CD4-positive, alpha-beta T cell treated with Interleukin-12 subunit alpha and Interleukin-12 subunit beta, for 1 hour (primary cell): Measurements from ENCODE around the gene ARHGEF4.
A peak's percentile ranks its signal among the peaks of the same experiment; 100 is the strongest.

Source experiments
- DNase-seq: peaks from one replicate; pipeline ENCODE4 v3.0.0-alpha.2; 2020

Gene ARHGEF4

GRCh38 chr2:130836501-130837174 is at the start of gene ARHGEF4:
Gene ARHGEF4 (plus strand): TSS chr2:130836914. CDS start chr2:130836954, 40 bp downstream.
- DNase-seq: peak; percentile 10

DNA sequence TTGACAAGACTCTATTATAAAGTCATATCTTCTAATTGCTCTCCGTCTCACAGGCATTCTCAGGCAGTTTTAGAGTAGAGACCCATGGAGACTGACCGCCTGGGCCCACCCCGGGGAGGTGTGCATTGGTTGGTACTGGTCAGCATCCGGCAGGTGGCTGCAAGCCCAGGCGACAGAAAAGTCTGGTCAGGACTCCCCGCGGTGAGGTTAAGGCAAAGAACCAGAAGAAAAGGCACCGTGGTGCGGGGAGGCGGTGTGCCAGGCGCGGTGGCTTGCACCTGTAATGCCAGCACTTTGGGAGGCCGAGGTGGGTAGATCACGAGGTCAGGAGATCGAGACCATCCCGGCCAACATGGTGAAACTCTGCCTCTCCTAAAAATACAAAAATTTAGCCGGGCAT is 48.9 kb upstream of the ARHGEF4 start:
- no peak for DNase-seq

DNA sequence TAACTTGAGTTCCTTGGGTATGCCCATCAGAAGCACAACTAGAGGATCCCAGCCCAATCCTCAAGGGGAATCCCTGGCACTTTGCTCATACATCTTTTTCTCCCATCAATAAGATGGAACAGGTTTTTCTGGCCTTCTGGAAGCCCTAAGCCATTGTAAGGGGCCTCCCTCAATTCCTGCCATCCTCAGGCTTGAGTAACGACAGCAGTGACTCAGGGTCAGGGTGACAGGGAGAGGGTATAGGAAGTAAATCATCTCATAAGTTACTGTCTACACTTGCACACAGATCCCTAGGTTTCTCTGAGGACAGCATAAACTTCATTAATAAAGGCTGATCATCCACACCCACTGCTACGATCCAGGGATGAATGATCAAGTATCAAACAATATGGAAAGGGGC is 46.4 kb upstream of the ARHGEF4 start:
- no peak for DNase-seq

DNA sequence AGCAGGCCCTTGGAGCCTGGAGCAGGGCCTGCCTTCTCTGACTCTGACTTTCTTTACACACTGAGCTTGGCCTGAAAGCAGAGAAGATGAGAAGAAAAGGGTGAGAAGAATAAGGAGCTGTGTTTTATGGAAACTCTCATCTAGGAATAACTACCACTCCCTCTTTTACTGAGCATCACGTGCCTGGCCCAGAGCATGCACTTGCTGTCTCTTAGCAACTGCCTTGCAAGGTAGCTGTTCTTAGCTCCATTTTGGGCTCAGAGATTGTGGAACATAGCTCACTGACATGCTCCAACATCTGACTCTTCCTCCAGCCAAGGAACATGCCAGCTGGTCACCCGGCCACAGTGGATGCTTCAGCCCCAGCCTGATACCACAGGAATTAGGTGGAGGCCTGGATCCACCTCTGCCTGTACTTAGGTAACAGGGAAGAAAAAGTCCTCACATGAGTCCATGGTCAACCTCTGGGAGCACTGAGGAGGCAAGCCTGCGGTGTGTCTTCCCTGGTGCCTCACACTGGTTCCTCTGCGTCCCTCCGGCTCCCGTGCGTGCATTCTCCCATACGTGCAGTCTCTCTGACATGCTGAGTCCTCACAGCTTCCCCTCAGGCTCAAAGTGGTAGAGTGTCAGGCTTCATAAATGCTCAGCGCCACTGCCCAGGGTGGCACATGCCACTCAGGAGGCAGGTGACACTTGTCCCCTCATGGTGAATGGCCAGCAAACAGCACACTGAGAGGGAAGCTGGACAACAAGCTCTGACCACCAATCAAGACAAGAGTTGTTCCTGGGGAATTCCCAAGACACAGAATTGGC is 45.7 kb upstream of the ARHGEF4 start:
- no peak for DNase-seq

- no peak for DNase-seq
Observed at GRCh38 chr2:130791617-130791939, 45.1 kb upstream of the ARHGEF4 start.

DNA sequence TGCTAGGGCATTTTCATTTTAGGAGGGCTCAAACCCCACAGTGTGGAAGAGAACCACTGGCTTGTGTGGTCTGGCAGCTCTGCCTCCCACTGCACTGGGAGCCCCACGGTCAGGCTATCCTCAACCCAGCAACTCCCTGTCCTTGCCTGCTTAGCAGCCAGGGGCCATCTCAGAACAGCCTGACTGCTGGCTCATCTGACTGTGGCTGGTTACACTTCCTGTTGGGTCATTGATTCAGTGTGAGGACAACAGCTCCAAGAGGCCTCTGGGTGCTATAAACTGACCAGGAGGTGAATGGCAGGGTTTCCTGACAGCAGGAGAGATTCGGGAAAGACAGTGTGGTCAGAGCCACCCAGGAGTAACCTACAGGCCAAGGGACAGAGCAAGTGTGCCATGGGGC is 41.3 kb upstream of the ARHGEF4 start:
- no peak for DNase-seq

DNA sequence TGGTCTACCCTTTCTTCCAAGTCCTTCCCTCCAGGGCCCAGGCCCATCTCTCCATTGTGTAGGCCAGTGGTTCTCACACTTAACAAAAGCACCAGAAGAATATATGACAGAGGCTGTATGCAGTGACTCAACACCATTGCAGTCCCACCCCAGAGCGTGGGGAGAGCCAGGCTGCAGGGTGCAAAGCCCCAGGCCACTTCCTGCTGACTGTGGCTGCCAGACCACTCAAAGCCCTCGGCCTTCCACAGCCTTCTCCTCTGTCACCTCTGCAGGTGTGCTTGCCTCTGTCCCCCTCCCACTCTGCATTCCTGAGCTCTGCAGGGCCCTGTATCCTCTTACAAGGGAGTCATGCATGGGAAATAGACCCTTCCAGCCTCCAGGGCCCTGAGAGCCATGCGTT is 40.4 kb upstream of the ARHGEF4 start:
- DNase-seq: no peak

- DNase-seq: peak; percentile 92
Observed at GRCh38 chr2:130797493-130798435, 39.0 kb upstream of the ARHGEF4 start.

- DNase-seq: no peak
Observed at GRCh38 chr2:130798472-130799218, 38.1 kb upstream of the ARHGEF4 start.

- no peak for DNase-seq
Observed at GRCh38 chr2:130799295-130799694, 37.4 kb upstream of the ARHGEF4 start.

- no peak for DNase-seq
Observed at GRCh38 chr2:130805613-130806012, 31.1 kb upstream of the ARHGEF4 start.

GRCh38 chr2:130806370-130806769 is 30.3 kb upstream of the ARHGEF4 start:
- DNase-seq: no peak

DNA sequence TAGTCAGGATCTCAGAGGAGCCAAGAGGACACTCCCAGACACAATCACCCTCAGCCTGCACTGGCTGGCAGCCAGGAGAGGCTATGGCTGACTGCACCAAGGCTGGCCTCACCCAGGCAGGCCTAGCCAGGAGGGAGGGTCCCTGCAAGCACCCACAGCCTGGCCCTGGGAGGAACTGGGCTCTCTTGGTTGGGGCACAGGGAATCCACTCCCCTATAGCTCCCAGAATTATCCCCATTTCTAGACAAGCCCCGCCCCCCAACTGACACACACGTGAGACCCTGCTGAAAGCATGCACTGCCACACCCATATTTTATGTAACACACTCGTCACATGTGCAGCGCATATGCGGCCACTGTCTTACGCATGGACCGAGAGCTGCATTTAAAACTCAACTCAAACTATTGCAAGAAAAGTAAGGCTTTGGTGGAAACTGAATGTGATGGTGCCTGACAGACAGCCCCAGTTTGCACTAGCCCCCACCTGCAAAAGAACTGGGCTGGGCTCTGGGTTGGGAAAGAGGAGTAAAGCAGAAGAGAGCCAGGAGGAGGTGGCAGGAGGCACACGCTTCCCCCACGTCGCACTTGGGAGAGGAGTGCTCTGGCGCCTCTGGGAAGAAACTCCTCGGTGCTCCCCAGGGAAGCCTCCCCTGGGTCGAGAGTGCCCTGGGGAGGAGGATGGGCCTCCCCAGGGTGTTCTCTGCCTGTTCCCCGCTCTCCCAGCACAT is 28.9 kb upstream of the ARHGEF4 start:
- DNase-seq: no peak

- no peak for DNase-seq
Observed at GRCh38 chr2:130808482-130809268, 28.0 kb upstream of the ARHGEF4 start.

- no peak for DNase-seq
Observed at GRCh38 chr2:130810490-130810889, 26.2 kb upstream of the ARHGEF4 start.

GRCh38 chr2:130813722-130814121 is 23.0 kb upstream of the ARHGEF4 start:
- DNase-seq: no peak

GRCh38 chr2:130814931-130815680 is 21.6 kb upstream of the ARHGEF4 start:
- DNase-seq: no peak

DNA sequence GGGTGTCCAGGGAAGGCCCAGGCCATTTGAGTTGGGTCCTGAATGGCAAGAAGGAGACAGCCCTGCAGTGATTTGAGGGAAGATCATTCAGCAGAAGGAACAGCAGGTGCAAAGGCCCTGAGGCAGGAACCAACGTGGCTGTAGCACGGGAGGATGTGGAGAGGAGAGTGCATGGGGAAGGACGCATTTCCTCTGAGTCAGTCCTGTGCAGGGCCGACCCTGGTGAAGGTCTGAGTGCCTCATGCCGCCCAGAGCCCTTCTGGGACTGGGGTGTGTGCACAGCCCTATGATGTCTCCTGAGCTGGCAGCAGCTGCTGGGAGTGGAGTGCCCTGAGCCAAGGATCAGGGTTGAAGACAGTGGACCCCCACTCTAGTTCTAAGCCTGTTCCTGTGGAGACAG is 17.9 kb upstream of the ARHGEF4 start:
- no peak for DNase-seq

- DNase-seq: no peak
Observed at GRCh38 chr2:130819226-130819607, 17.5 kb upstream of the ARHGEF4 start.

DNA sequence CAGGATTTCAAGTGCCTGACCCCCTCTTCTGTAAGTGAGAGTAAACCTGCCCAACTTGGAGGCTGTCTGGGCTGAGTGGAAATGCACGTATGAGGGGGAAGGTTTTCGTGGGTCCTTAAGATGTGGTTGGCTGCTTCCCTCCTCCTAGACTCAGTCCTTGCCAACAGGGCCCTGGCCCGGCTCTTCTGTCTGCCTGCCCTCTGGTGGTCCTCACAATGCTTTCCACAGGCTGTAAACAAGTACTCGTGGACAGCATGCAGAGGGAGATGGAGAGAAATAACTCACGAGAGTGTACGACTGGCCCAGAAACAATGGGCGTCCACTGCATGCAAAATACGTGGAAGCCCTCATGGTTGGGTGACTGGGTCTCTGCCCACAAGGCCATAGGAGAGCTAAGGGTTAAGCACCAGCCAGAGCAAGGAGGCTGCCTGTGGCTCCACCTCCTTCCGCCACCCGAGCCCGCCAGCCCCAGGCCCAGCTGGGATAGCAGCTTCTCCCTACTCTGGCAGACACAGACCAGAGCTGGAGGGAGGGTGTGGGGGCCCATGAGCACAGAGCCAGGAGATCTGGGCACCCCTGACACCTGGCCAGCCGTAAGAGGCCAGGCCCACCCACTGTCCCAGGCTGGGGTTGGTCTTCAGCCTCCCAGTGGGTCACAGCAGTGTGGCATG is 17.0 kb upstream of the ARHGEF4 start:
- no peak for DNase-seq
